Rectal smooth muscle tissue (tissue), 1 donor: ENCODE measurements around the gene TEX264.

ENCODE experiments used
- H3K27ac ChIP-seq: one replicate; pipeline ENCODE4 v1.7.0; 2013; ENCODE audit warnings: low read depth, low read length, inconsistent platforms
- H3K27me3 ChIP-seq: one replicate; pipeline ENCODE4 v1.7.0; 2013; ENCODE audit warnings: low read length; ENCODE audit not compliant: control insufficient read depth, insufficient read depth
- H3K36me3 ChIP-seq: one replicate; pipeline ENCODE4 v1.7.0; 2013; ENCODE audit warnings: low read length; ENCODE audit not compliant: control insufficient read depth, insufficient read depth
- H3K4me1 ChIP-seq: one replicate; pipeline ENCODE4 v1.7.0; 2013; ENCODE audit warnings: low read length; ENCODE audit not compliant: control insufficient read depth, insufficient read depth
- H3K4me3 ChIP-seq: one replicate; pipeline ENCODE4 v1.7.0; 2013; ENCODE audit warnings: low read length
- H3K9ac ChIP-seq: one replicate; pipeline ENCODE4 v1.7.0; 2013; ENCODE audit warnings: low read length

Gene TEX264

DNA sequence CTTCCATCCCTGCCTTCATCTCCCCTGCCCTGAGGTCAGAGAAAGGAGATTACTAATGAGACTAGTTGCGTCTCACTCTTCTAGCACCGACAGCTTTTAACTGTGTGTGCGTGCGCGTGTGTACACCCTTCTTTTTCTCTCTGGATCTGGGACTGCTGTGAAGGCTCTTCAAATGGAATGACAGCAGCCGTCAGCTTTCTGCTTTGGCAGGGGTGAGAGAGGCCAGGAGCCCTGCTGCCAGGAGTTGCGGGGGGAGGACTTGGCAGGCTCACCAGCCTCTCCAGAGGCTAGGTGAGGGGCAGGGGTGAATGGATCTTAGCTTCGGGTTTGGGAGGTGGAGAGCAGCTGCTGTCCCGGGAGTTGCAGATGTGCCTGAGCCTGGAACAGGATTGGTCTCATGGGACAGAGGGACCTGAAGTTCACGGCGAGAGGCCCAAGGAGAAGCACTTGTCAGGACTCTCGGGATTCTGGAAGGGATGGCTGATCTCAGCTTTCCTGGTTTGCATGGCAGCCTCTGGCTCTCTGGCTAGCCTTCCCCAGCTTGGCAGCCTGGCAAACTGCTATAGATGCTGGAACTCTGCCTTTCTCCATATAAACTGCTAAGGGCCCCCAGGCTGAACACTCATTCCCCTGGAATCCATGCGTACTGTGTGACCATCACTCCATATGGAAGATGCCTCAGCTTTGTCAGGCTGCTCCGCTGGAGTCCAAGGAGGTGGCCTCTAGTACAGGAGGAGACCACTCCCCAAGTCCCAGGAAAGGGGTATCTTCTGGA lies 16.6 kb downstream of the TEX264 start:
- Histone ChIP-seq H3K36me3 (peaks cover 17% of the 10 kb centered on the region), H3K27ac (no peak overlapping the region), H3K4me3 (no peak overlapping the region), H3K9ac (no peak overlapping the region), H3K4me1 (no peaks in the 10 kb centered on the region), H3K27me3 (no peaks in the 10 kb centered on the region)

DNA sequence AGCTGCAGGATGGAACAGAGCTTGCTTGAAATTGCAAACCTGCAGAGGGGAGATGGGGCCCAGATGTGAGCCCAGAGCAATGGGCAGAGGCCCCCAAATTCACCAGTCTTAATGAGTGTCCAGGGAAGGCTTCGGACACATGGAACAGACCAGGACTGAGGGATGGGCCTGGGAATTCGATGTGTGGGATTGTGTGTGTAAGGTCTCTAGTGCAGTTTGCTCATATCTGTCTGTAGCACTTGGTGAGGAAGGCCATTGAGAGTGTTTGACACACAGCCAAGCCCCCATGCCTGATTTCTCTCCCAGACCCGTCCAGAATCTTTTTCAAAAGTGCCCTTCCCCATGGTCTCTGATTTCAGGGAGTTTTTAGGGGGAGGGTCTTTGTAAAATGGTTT lies 17.2 kb downstream of the TEX264 start:
- Histone ChIP-seq H3K36me3 (peaks cover 17% of the 10 kb centered on the region), H3K4me3 (no peak overlapping the region), H3K27me3 (no peaks in the 10 kb centered on the region), H3K27ac (no peak overlapping the region), H3K4me1 (no peaks in the 10 kb centered on the region), H3K9ac (no peak overlapping the region)

DNA sequence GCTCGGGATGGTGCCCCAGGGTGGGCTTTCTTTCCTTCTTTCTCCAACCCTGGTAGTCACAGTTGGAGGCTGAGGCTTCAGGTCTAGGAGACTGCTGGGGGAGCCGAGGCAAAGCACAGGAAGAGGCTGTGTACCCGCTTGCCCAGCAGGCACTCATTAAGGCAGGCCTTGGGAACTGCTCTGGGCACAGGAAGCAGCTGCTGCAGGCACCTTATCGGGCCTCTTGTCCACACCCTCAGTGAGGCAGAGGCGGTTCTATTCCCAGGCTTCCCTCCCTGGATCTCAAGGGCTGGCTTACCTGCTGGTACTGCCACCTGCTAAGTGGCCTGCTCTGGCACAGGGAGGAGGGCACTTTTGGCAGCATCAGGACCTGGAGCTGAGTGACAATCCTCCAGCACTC lies 20.0 kb downstream of the TEX264 start:
- Histone ChIP-seq H3K4me1 (no peaks in the 10 kb centered on the region), H3K4me3 (no peak overlapping the region), H3K27me3 (no peaks in the 10 kb centered on the region), H3K27ac (no peak overlapping the region), H3K36me3 (peaks cover 11% of the 10 kb centered on the region), H3K9ac (no peak overlapping the region)

DNA sequence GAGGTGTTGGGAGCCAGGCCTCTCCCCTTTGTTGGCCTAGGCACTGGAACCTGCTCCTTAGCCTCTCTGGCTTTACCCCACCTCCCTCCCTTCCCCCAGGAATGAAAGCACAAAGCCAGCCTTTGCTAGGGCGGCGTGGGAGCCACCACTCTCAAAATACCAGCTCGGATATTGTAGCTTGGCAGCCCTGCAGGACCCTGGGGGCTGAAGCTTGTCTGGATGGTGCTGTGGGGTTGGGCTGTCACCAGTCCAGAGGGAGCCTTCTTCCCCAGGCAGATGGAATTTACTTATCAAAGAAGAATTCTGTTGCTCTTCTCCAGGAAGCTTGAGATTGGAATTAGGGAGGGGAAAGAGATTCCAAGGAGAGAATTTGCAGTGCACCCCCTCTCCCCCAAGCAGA lies 20.9 kb downstream of the TEX264 start:
- H3K4me3 ChIP-seq, result no peak overlapping the region
- H3K9ac ChIP-seq, result no peak overlapping the region
- H3K4me1 ChIP-seq, result no peaks in the 10 kb centered on the region
- no peak overlapping the region for H3K27ac ChIP-seq
- no peaks in the 10 kb centered on the region for H3K27me3 ChIP-seq
- H3K36me3 ChIP-seq, result peaks cover 11% of the 10 kb centered on the region

DNA sequence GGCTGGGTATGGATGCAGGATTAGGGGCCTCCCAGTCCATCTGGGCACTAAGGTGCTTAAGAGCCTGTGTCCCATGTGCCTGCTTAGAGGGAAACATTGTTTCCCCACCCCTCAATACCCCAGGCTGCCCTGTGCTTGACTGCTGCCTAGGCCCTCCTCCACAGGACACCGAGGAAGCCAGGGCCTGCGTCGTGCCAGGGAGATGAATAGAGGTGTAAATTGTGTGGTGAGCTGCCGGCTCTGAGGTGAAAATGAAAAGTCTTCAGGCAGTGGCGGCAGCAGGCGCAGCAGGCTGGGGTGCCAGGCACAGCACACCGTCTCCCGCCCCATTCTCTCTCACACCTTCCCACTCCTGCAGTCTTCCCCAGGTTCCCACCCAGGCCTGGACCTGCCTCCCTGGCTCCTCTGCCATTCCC lies 21.9 kb downstream of the TEX264 start:
- H3K27ac ChIP-seq, result no peak overlapping the region
- no peak overlapping the region for H3K9ac ChIP-seq
- no peak overlapping the region for H3K4me3 ChIP-seq
- H3K27me3 ChIP-seq, result no peaks in the 10 kb centered on the region
- peaks cover 16% of the 10 kb centered on the region for H3K36me3 ChIP-seq
- no peaks in the 10 kb centered on the region for H3K4me1 ChIP-seq

DNA sequence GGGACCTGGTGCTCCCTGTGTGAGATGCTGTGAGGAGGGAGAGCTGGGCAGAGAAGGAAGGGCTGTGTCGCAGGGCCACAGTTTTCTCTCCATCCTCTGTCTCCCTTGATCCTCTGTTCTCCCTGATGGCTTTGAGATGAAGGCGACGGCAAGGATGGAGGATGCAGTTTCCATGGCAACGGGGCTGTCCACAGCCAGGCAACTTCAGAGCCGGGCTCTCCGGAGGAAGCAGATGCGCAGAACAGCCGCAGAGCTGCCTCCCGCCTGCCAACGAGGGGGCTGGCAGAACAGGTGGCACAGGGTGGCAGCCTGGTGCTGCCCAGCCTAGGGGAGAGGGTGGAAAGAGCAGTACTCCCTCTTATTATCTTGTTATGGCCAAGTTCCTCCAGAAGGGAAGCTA lies 25.9 kb downstream of the TEX264 start:
- H3K36me3 ChIP-seq, result peaks cover 20% of the 10 kb centered on the region

DNA sequence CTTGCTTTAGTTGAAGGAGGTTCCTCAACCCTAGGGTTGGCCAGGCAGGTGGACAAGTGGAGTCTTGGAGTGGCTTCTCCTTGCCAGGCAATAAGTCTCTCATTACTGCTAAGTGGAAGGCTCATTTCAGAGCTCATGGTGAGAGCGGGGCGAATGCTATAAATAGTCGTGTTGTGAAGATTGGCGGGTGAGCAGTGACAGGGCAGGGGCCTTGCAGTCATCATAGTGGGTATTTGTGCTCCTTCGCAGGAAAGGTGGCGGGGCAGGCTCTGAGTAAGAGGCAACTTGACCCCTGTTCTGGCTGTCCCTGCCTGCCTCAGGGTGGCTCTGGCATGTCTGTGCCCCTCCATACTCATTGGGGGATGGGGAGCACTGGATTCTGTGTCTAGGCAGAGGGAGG lies 27.2 kb downstream of the TEX264 start:
- peaks cover 20% of the 10 kb centered on the region for H3K36me3 ChIP-seq
- no peak overlapping the region for H3K9ac ChIP-seq

More for the DNA sequence above, 25.9 kb downstream of the TEX264 start:
- Histone ChIP-seq H3K27me3 (no peaks in the 10 kb centered on the region), H3K9ac (no peak overlapping the region), H3K4me3 (no peak overlapping the region), H3K4me1 (no peaks in the 10 kb centered on the region), H3K27ac (no peak overlapping the region)

DNA sequence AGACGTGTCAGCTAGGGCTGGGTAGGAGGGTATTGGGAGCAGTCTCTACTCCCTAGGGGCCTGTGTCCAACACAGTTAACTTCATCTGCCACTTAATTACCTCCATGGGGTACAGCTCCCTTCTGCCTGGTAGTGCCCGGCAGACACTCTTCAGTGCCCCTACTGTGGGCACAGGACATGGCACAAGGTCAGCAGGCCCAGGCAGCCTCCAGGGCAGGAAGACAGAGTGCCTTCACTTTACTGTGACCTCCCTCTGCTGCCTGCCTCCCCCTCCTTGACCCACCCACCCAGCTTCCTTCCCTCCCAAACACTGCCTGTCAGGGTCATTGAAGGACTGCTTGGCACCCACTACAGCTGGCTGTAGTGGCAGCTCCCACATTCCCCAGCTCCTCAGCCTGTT lies 29.4 kb downstream of the TEX264 start:
- no peak overlapping the region for H3K27ac ChIP-seq
- H3K27me3 ChIP-seq, result no peaks in the 10 kb centered on the region
- peaks cover 26% of the 10 kb centered on the region for H3K36me3 ChIP-seq
- H3K4me1 ChIP-seq, result no peaks in the 10 kb centered on the region
- no peak overlapping the region for H3K9ac ChIP-seq
- no peak overlapping the region for H3K4me3 ChIP-seq

More for the DNA sequence above, 27.2 kb downstream of the TEX264 start:
- Histone ChIP-seq H3K4me3 (no peak overlapping the region), H3K4me1 (no peaks in the 10 kb centered on the region), H3K27ac (no peak overlapping the region), H3K27me3 (no peaks in the 10 kb centered on the region)

DNA sequence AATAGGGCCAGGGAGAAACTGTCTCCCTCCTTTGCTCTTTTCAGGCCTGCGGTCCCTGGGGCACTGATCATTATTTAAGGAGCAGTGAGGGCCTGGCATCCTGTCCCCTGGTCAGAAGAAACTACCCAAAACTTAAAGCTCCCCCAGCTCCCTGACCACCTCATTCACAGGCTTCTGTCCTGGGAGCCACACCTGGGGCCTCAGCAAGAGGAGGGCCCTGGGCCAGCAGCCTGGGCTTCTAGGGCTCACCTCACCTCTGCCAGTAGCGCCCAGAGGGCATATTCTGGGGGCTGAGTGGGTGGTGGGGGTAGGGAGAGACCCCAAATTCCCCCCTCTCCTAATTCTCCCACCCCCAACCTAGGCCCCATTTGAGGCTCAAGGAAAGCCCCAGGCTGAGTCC lies 31.1 kb downstream of the TEX264 start:
- Histone ChIP-seq H3K27me3 (no peaks in the 10 kb centered on the region), H3K4me1 (no peaks in the 10 kb centered on the region), H3K27ac (no peak overlapping the region), H3K36me3 (peaks cover 31% of the 10 kb centered on the region), H3K4me3 (no peak overlapping the region), H3K9ac (no peak overlapping the region)

DNA sequence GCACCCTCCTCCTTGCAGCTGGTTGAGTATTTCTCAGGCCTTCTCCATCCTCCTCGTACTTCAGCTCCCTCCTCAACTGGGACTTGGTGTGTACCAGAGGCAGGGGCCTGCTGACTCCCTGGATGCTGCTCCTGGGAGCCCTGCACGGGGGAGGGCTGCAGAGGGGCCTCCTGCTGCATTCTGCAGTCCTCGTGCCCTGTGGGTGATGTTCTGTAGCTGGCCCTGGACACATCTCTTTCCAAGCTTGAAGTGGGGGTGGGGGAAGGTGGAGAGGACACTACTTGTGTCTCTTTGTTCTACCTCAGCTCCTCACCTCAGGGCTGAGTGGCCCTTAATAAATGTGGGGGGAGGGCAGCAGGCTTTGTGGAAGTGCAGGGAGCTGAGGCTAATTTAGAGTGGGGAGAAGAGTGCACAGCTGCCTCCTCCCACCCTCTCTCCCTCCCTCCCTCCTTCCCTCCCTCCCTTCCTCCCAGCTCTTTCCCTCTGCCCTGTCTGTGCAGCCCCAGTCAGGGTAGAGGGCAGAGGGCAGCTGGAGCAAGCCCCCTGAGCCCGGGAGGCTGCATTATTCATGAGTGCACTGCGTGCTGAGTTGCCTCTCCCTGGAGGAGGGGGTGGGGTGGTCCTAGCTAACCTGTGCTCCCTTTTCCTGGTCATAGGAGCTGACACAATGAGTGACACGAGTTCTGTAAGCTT lies 32.2 kb downstream of the TEX264 start:
- H3K36me3 ChIP-seq, result peaks cover 22% of the 10 kb centered on the region

DNA sequence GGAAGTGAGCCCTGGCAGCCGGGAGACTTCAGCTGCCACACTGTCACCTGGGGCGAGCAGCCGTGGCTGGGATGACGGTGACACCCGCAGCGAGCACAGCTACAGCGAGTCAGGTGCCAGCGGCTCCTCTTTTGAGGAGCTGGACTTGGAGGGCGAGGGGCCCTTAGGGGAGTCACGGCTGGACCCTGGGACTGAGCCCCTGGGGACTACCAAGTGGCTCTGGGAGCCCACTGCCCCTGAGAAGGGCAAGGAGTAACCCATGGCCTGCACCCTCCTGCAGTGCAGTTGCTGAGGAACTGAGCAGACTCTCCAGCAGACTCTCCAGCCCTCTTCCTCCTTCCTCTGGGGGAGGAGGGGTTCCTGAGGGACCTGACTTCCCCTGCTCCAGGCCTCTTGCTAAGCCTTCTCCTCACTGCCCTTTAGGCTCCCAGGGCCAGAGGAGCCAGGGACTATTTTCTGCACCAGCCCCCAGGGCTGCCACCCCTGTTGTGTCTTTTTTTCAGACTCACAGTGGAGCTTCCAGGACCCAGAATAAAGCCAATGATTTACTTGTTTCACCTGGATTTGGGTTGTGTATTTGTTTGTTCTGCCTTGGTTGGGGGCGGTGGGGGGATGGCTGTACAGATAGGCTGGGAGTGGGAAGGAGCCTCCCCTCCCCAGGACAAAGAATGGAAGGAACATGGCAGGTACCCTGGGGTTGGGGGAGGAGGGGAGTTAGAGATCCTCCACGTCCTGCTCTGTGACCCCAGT lies 32.9 kb downstream of the TEX264 start:
- peaks cover 22% of the 10 kb centered on the region for H3K36me3 ChIP-seq
- H3K9ac ChIP-seq, result no peak overlapping the region
- no peaks in the 10 kb centered on the region for H3K27me3 ChIP-seq
- H3K4me1 ChIP-seq, result no peaks in the 10 kb centered on the region
- H3K4me3 ChIP-seq, result no peak overlapping the region
- no peak overlapping the region for H3K27ac ChIP-seq

More for the DNA sequence above, 32.2 kb downstream of the TEX264 start:
- Histone ChIP-seq H3K4me1 (no peaks in the 10 kb centered on the region), H3K27ac (no peak overlapping the region), H3K9ac (no peak overlapping the region), H3K27me3 (no peaks in the 10 kb centered on the region), H3K4me3 (no peak overlapping the region)

DNA sequence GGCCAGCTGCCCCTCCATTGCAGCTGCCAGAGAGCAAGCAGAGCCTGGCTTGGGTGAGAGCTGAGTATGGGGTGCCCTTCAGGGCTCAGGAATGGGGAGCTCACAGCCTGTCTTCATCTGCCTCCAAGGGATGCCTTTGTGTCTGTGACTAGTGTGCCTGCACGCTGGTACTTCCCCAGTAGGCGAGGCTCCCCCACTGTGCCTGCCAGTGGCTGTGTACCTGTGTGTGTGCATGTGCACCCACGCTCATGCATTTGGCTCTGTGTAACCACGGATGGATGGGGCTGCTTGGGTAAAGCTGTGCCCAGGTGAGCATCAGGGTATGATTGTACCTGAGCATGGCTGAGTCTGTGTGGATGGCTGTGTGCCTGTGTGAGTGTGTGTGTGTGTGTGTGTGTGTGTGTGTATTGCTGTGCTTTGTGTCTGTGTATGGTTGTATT lies 33.5 kb downstream of the TEX264 start:
- Histone ChIP-seq H3K4me1 (no peaks in the 10 kb centered on the region), H3K9ac (no peak overlapping the region), H3K4me3 (no peak overlapping the region), H3K36me3 (peaks cover 18% of the 10 kb centered on the region), H3K27me3 (no peaks in the 10 kb centered on the region), H3K27ac (no peak overlapping the region)
